Endothelial cell of umbilical vein (primary cell): ENCODE measurements around the gene BATF.

Source experiments
- CTCF ChIP-seq, 2 donors: IDR thresholded peaks; 1 replicate in 1 of 2; 2 replicates in 1 of 2; pipeline ENCODE4 v1.5.1; 2011; ENCODE audit warnings: low read length in 2 of 2, mild to moderate bottlenecking in 2 of 2, moderate library complexity in 2 of 2, control low read depth in 1 of 2, inconsistent platforms in 1 of 2, low read depth in 1 of 2; ENCODE audit not compliant: insufficient read depth in 1 of 2; ENCODE audit errors: extremely low read depth in 1 of 2
- EZH2 ChIP-seq: IDR thresholded peaks from 2 replicates; pipeline ENCODE4 v1.6.1; 2012; ENCODE audit warnings: borderline replicate concordance, low read depth, mild to moderate bottlenecking, moderate library complexity, low read length, inconsistent platforms; ENCODE audit not compliant: severe bottlenecking
- GATA2 ChIP-seq: IDR thresholded peaks from 2 replicates; pipeline ENCODE4 v1.7.0; 2011; ENCODE audit warnings: low read depth, mild to moderate bottlenecking, moderate library complexity, mixed read lengths, low read length; ENCODE audit not compliant: insufficient read length, insufficient read depth
- JUN ChIP-seq: IDR thresholded peaks from 2 replicates; pipeline ENCODE4 v1.6.1; 2011; ENCODE audit warnings: borderline replicate concordance, low read depth; ENCODE audit not compliant: insufficient read length, insufficient read depth
- MYC ChIP-seq: IDR thresholded peaks from one replicate; pipeline ENCODE4 v1.6.1; 2011; ENCODE audit warnings: mild to moderate bottlenecking, low read depth, low read length
- POLR2A ChIP-seq: IDR thresholded peaks from 2 replicates; pipeline ENCODE4 v1.6.1; 2012; ENCODE audit warnings: low read depth, mild to moderate bottlenecking, control low read depth, low read length

GRCh38 chr14:75497701-75498100 lies 24.6 kb upstream of the BATF start:
- TF ChIP-seq CTCF (IDR thresholded peaks at IDR 0.05; ENCODE audit: extremely low read depth in 1 of 2, insufficient read depth in 1 of 2, low read depth in 1 of 2, low read length in 2 of 2) (no peak), POLR2A (no peak), GATA2 (no peak), MYC (no peak), JUN (no peak), EZH2 (no peak)
